Activated CD8-positive, alpha-beta T cell treated with anti-CD3 and anti-CD28 coated beads for 36 hours (primary cell): ENCODE data around the gene PTPRN2. TPM values are rescaled to one million over a fixed set of nuclear protein-coding genes. Genes with fewer than 3 reads are reported as not detected.

Source experiments
- ATAC-seq: fragments of 200-7000 bp; cut with Tn5 transposase; one replicate; pipeline ENCODE4 v1.10.0; 2021; ENCODE audit warnings: mild to moderate bottlenecking, moderate library complexity
- CTCF ChIA-PET: fragments of 350-600 bp; sonication (Branson Sonifier 250); formaldehyde crosslinking; loops from one replicate; lab custom pipeline; 2021; ENCODE audit warnings: antibody characterized with exemption; lab: Charles Lee
- POLR2A ChIA-PET: fragments of 350-600 bp; sonication (Branson Sonifier 250); formaldehyde crosslinking; loops from one replicate; lab custom pipeline; 2021; ENCODE audit warnings: antibody characterized with exemption; lab: Charles Lee
- DNase-seq: peaks from one replicate; pipeline ENCODE4 v3.0.0-alpha.2; 2020
- H3K27ac Mint-ChIP-seq: one replicate; pipeline ENCODE4 v1.8.0; 2021; ENCODE audit warnings: mild to moderate bottlenecking, mixed read lengths
- H3K27me3 Mint-ChIP-seq: one replicate; pipeline ENCODE4 v1.8.0; 2021; ENCODE audit warnings: mixed read lengths
- H3K36me3 Mint-ChIP-seq: one replicate; pipeline ENCODE4 v1.8.0; 2021; ENCODE audit warnings: low read depth, mixed read lengths
- H3K4me1 Mint-ChIP-seq: one replicate; pipeline ENCODE4 v1.8.0; 2021; ENCODE audit warnings: low read depth, mixed read lengths
- H3K4me3 Mint-ChIP-seq: one replicate; pipeline ENCODE4 v1.8.0; 2021; ENCODE audit warnings: mild to moderate bottlenecking, moderate library complexity, mixed read lengths
- H3K9me3 Mint-ChIP-seq: one replicate; pipeline ENCODE4 v1.8.0; 2021; ENCODE audit warnings: mixed read lengths
- CTCF ChIP-seq: fragments of 200-600 bp; IDR thresholded peaks from one replicate; pipeline ENCODE4 v1.8.0; 2022; ENCODE audit warnings: antibody characterized with exemption, mild to moderate bottlenecking
- intact Hi-C: fragments of 100-400 bp; cut with micrococcal nuclease; formaldehyde crosslinking; loops from one replicate; pipeline ENCODE4 v1.10.0; 2022
- total RNA-seq, 2 experiments: library from RNA; stranded (reverse); gene quantifications; one replicate each; pipeline ENCODE4 v1.2.3, GENCODE V29; 2021

Gene PTPRN2
- total RNA-seq, 2 experiments from 2014 or later = 0.49 to 0.65 TPM

GRCh38 chr7:158267742-158268435, 319.7 kb downstream of the PTPRN2 start:
- no peaks in the 10 kb centered on the region for H3K36me3 Mint-ChIP-seq
- TF ChIP-seq CTCF = no peak
- H3K9me3 Mint-ChIP-seq = no peaks in the 10 kb centered on the region
- H3K4me1 Mint-ChIP-seq = no peaks in the 10 kb centered on the region
- H3K27ac Mint-ChIP-seq = no peak overlapping the region
- H3K4me3 Mint-ChIP-seq = no peak overlapping the region
- ChIA-PET POLR2A (interaction anchor here (0.7 to 1.1 kb wide), 2 partner anchors 26 to 299 kb away, joined by 3 read pairs; no protein-coding TSS in a partner anchor), CTCF (no interaction called here)
- DNase-seq (no peak), ATAC-seq (no peak)
- intact Hi-C loops = no loop called here
- no peaks in the 10 kb centered on the region for H3K27me3 Mint-ChIP-seq

GRCh38 chr7:158266817-158267741, 320.5 kb downstream of the PTPRN2 start:
- H3K4me3 Mint-ChIP-seq = no peak overlapping the region
- TF ChIP-seq CTCF = no peak
- intact Hi-C loops = no loop called here
- CTCF ChIA-PET = no interaction called here
- H3K9me3 Mint-ChIP-seq = no peaks in the 10 kb centered on the region
- H3K4me1 Mint-ChIP-seq = no peaks in the 10 kb centered on the region
- H3K27me3 Mint-ChIP-seq = no peaks in the 10 kb centered on the region
- no peak overlapping the region for H3K27ac Mint-ChIP-seq
- ATAC-seq (no peak), DNase-seq (no peak)
- POLR2A ChIA-PET = interaction anchor here (0.7 to 1.1 kb wide), 2 partner anchors 25 to 300 kb away, joined by 3 read pairs; no protein-coding TSS in a partner anchor
- H3K36me3 Mint-ChIP-seq = no peaks in the 10 kb centered on the region

GRCh38 chr7:158266426-158266816, 321.2 kb downstream of the PTPRN2 start:
- ATAC-seq (no peak), DNase-seq (no peak)
- Mint-ChIP-seq H3K4me1 (no peaks in the 10 kb centered on the region), H3K4me3 (no peak overlapping the region), H3K27me3 (no peaks in the 10 kb centered on the region), H3K36me3 (no peaks in the 10 kb centered on the region), H3K9me3 (no peaks in the 10 kb centered on the region), H3K27ac (no peak overlapping the region)
- intact Hi-C loops = no loop called here
- ChIA-PET POLR2A (no interaction called here), CTCF (no interaction called here)
- no peak for TF ChIP-seq CTCF

- no peak for ATAC-seq
- Mint-ChIP-seq H3K27ac (no peak overlapping the region), H3K4me1 (no peaks in the 10 kb centered on the region), H3K9me3 (no peaks in the 10 kb centered on the region), H3K27me3 (no peaks in the 10 kb centered on the region), H3K4me3 (no peak overlapping the region), H3K36me3 (no peaks in the 10 kb centered on the region)
- no peak for TF ChIP-seq CTCF
- ChIA-PET POLR2A (no interaction called here), CTCF (no interaction called here)
- intact Hi-C loops = no loop called here
- no peak for DNase-seq
Observed at GRCh38 chr7:158265743-158266080, 321.9 kb downstream of the PTPRN2 start.
